H54 (cell line): Measurements from ENCODE around the gene PDIA4.
"Not testable (repeated sequence)": the region's sequence is repeated elsewhere in the genome, so short reads cannot be mapped to it uniquely, and the experiment has no call there.

Source experiments
- DNase-seq: peaks from one replicate; pipeline ENCODE4 v3.0.0; 2011; ENCODE audit warnings: low spot score, mixed read lengths; ENCODE audit not compliant: insufficient read length
- FAIRE-seq: peaks from 3 replicates; lab custom pipeline; 2011; peaks lifted over from hg19 to GRCh38; lab: Jason Lieb, UNC
- POLR2A ChIP-seq: IDR thresholded peaks from 2 replicates; pipeline ENCODE4 v1.6.1; 2011; ENCODE audit warnings: low read depth, mild to moderate bottlenecking, low read length

The PDIA4 gene

DNA sequence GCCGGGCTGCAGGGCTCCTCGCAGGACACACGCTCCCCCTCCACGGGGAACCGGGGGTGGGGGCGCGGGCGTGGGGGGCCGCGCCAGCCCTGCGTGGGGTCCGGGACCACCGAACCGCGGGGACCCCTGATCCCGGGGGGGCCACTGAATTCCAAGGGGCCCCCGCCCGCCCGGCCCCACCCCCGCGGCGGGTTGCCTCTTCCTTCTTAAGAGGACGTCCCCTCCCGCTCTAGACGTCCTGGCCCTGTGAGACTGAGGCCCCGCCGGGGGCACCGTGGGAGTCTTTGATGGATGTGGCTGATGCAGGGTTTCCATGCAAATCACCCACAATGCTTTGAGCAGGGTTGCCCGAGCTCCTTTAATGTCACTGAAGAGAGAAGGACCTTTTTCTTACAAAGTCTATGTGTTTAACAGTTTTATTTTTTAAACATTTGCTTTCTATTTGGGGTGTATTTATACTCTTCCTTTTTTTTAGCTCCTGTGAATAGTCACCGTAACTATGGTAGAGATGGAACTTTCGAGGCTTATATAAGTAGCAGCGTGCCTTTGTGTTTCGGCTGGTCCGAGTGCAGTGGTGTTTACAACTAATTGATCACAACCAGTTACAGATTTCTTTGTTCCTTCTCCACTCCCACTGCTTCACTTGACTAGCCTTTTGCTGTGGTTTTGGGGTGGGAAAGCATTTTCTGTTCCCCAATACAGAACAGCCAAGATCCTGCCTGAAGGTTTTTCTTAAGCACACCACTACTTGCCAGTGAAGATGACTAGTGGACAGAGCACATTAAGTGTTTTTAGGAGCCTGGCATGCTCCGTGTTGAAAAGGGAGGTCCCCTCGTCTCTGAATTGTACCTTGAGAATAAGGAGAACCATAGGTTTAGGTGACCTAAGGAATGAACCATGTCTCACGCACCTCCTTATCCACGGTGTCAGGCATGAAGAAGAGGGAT lies 44.8 kb downstream of the PDIA4 start:
- TF ChIP-seq POLR2A = no peak
- no peak for FAIRE-seq
- DNase-seq = peak; percentile 65

GRCh38 chr7:148982654-148983199 lies 45.6 kb downstream of the PDIA4 start:
- DNase-seq (no peak), FAIRE-seq (no peak)
- TF ChIP-seq POLR2A = no peak

DNA sequence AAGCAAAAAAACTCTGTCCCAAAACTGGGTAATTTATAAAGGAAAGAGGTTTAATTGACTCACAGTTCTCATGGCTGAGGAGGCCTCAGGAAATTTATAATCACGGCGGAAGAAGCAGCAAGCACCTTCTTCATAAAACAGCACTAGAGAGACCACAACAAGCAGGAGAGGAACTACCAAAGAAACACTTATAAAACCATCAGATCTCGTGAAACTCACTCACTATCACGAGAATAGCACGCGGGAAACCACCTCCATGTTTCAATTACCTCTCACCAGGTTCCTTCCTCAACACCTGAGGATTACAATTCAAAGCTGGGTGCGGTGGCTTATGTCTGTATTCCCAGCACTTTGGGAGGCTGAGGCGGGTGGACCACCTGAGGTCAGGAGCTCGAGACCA lies 48.5 kb downstream of the PDIA4 start:
- DNase-seq (no peak), FAIRE-seq (no peak)
- no peak for TF ChIP-seq POLR2A

- DNase-seq, FAIRE-seq: not testable (repeated sequence)
These were observed 49.2 kb downstream of the PDIA4 start for GRCh38 chr7:148979072-148979471.

- FAIRE-seq (no peak), DNase-seq (no peak)
- no peak for TF ChIP-seq POLR2A
These were observed 50.2 kb downstream of the PDIA4 start for GRCh38 chr7:148978091-148978490.

DNA sequence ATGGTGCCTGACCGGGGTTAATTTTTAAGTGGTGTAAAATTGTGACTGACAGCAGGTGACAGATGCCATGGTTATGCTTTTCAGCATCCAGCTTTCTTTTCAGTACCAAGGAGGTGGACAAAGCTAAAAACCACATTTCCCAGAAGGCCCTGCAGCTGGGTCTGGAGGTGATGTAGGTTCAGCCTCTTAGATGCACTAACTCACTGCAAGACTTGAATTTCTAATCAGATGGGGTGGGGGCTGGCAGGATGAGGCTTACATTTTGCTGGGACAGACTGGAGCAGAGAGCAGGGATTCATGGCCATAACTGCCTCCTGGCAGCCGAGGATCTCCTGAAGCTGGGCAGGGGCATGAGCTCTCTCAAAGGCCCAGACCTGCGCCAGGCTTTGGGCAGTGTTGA lies 52.4 kb downstream of the PDIA4 start:
- DNase-seq (no peak), FAIRE-seq (no peak)
- no peak for TF ChIP-seq POLR2A

- FAIRE-seq (no peak), DNase-seq (no peak)
- no peak for TF ChIP-seq POLR2A
These were observed 55.0 kb downstream of the PDIA4 start for GRCh38 chr7:148973256-148973655.

DNA sequence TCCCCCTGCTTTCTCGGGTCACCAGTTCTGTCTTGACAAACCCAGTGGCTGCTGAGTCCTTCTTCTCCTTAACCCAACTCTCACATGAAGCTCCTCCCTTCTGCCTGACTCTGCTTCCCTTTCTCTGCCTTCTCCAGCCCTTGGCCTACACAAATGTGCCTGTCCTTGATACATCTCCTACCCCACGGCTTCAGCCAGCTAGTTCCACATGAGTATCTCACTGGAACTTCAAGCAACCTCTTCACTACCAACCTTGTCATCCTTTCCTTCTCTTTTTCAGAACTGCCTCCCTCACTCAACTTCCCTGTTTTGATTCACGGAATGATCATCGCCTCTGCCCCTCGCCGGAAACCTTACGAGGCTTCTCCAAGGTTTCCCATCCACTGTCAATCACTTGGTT lies 55.9 kb downstream of the PDIA4 start:
- FAIRE-seq (no peak), DNase-seq (no peak)
- TF ChIP-seq POLR2A = no peak

- no peak for TF ChIP-seq POLR2A
- FAIRE-seq (no peak), DNase-seq (no peak)
These were observed 60.7 kb downstream of the PDIA4 start for GRCh38 chr7:148967602-148968001.

GRCh38 chr7:148967032-148967372 lies 61.3 kb downstream of the PDIA4 start:
- FAIRE-seq (no peak), DNase-seq (no peak)
- TF ChIP-seq POLR2A = no peak

DNA sequence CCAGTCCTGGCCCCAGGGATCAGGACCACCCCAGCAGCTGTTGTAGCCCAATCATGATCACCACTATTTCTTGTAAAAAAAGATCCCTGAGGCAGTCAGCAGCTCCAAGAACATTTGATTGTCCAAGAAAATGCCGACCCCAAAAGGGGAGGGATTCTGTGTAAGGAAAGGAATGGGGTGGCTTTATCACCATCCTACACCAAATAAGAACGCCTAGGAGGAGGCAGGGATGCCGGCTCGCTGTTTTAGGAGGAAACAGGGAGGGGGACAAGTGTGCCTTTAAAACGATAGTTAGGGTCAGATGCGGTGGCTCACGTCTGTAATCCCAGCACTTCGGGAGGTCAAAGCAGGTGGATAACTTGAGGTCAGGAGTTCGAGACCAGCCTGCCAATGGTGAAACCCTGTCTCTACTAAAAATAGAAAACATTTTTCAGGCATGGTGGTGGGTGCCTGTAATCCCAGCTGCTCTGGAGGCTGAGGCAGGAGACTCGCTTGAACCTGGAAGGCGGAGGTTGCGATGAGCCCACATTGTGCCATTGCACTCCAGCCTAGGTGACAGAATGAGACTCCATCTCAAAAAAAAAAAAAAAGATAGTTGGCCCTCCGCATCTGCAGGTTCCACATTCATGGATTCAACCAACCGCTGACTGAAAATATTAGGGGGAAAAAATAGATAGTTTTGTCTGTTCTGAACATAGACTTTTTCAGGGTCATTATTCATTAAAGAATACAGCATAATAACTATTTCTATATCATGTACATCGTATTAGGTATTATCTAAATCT lies 63.6 kb downstream of the PDIA4 start:
- FAIRE-seq (no peak), DNase-seq (no peak)
- TF ChIP-seq POLR2A = no peak

GRCh38 chr7:148963583-148964482 lies 64.5 kb downstream of the PDIA4 start:
- DNase-seq (no peak), FAIRE-seq (no peak)

More at GRCh38 chr7:148963583-148964482, 64.5 kb downstream of the PDIA4 start:
- no peak for TF ChIP-seq POLR2A
